Kidney (tissue), 14 donors: Measurements from ENCODE around the gene DGKK. TPM values are rescaled to one million over a fixed set of nuclear protein-coding genes. Genes with fewer than 3 reads are reported as not detected.

Source experiments
- DNase-seq, 5 donors: peaks; one replicate each; pipeline ENCODE4 v3.0.0-alpha.2; 2013 to 2020
- FAIRE-seq: peaks from 2 replicates; lab custom pipeline; 2012; peaks lifted over from hg19 to GRCh38; lab: Jason Lieb, UNC
- H3K27ac ChIP-seq, 2 donors: one replicate each; pipeline ENCODE4 v1.7.0; 2013; ENCODE audit warnings: low read depth in 2 of 2, low read length in 2 of 2, inconsistent platforms in 1 of 2
- H3K27me3 ChIP-seq: one replicate; pipeline ENCODE4 v1.7.1; 2013; ENCODE audit warnings: low read length, inconsistent platforms; ENCODE audit not compliant: control insufficient read depth, insufficient read depth
- H3K36me3 ChIP-seq, 3 donors: one replicate each; pipeline versions ENCODE4 v1.7.0 to v1.7.1; 2013; ENCODE audit warnings: low read length in 3 of 3, control low read depth in 1 of 3, inconsistent platforms in 1 of 3; ENCODE audit not compliant: insufficient read depth in 3 of 3, control insufficient read depth in 2 of 3
- H3K4me1 ChIP-seq, 3 donors: one replicate each; pipeline versions ENCODE4 v1.7.0 to v1.7.1; 2013; ENCODE audit warnings: low read length in 3 of 3, inconsistent platforms in 1 of 3, low read depth in 1 of 3; ENCODE audit not compliant: control insufficient read depth in 2 of 3, insufficient read depth in 2 of 3
- H3K4me3 ChIP-seq, 3 donors: one replicate each; pipeline versions ENCODE4 v1.7.0 to v1.8.1; 2013; ENCODE audit warnings: low read length in 3 of 3, control low read depth in 1 of 3, inconsistent platforms in 1 of 3
- H3K9ac ChIP-seq, 3 donors: one replicate each; pipeline versions ENCODE4 v1.7.0 to v1.7.1; 2013; ENCODE audit warnings: low read length in 3 of 3, control low read depth in 1 of 3, inconsistent platforms in 1 of 3
- H3K9me3 ChIP-seq, 3 donors: one replicate each; pipeline versions ENCODE4 v1.7.0 to v1.7.1; 2013; ENCODE audit warnings: low read length in 3 of 3, control low read depth in 1 of 3, inconsistent platforms in 1 of 3; ENCODE audit not compliant: control insufficient read depth in 2 of 3, insufficient read depth in 1 of 3
- CTCF ChIP-seq: IDR thresholded peaks from 3 replicates; pipeline ENCODE4 v1.5.1; 2012; ENCODE audit warnings: mild to moderate bottlenecking, moderate library complexity, borderline replicate concordance; ENCODE audit not compliant: insufficient read depth; ENCODE audit errors: extremely low read depth
- intact Hi-C: fragments of 100-400 bp; cut with DNase I; formaldehyde crosslinking; loops from one replicate; pipeline ENCODE4 v1.11.1; 2022
- polyA plus RNA-seq: library from polyadenylated mRNA; stranded (reverse); fragments of 350-450 nt; fragmentation: Illumina TruSeq; extraction: RNeasy Lipid Tissue Mini Kit (QIAGEN cat#74804); gene quantifications from one replicate; pipeline ENCODE4 v1.2.3, GENCODE V29; 2014; ENCODE audit warnings: low read depth, low replicate concordance; ENCODE audit not compliant: insufficient read depth
- total RNA-seq: library from RNA; stranded (reverse); fragmentation: NEBNext Ultra II Directional; extraction: Animal tissue kit (Norgen Biotek cat#: 25700); gene quantifications from one replicate; pipeline ENCODE4 v1.2.1, GENCODE V29; 2021
- donor health status: control.
- donor health status: control.
- donor health status: control.
- donor health status: control.
- donor health status: control.
- donor health status: DM: yes; HTN: yes; CAD: no.
- donor health status: Normal renal cell carcinoma (clear cell type).

The DGKK gene
- total and polyA plus RNA-seq, 2 donors from 2014 or later = 0.04 TPM; not detected in 1

- Histone ChIP-seq H3K36me3 (peaks cover 0 to 2% (median 0%) of the 10 kb centered on the region in 3 donors), H3K4me3 (no peak overlapping the region), H3K9ac (no peak overlapping the region), H3K27me3 (peaks cover 2% of the 10 kb centered on the region), H3K27ac (no peak overlapping the region), H3K9me3 (no peaks in the 10 kb centered on the region), H3K4me1 (no peaks in the 10 kb centered on the region)
- FAIRE-seq = no peak
- TF ChIP-seq CTCF = no peak
- no peak for DNase-seq
- intact Hi-C loops = no loop called here
Observed at GRCh38 chrX:50386520-50386919, 84.1 kb downstream of the DGKK start.

GRCh38 chrX:50381729-50382415, 88.8 kb downstream of the DGKK start:
- DNase-seq = no peak
- H3K4me1 ChIP-seq = no peaks in the 10 kb centered on the region
- no peaks in the 10 kb centered on the region for H3K9me3 ChIP-seq
- no peak overlapping the region for H3K4me3 ChIP-seq
- H3K27ac ChIP-seq = no peak overlapping the region
- H3K9ac ChIP-seq = no peak overlapping the region
- intact Hi-C loops = no loop called here
- no peaks in the 10 kb centered on the region for H3K36me3 ChIP-seq
- no peak for TF ChIP-seq CTCF
- no peak for FAIRE-seq
- H3K27me3 ChIP-seq = peaks cover 2% of the 10 kb centered on the region

DNA sequence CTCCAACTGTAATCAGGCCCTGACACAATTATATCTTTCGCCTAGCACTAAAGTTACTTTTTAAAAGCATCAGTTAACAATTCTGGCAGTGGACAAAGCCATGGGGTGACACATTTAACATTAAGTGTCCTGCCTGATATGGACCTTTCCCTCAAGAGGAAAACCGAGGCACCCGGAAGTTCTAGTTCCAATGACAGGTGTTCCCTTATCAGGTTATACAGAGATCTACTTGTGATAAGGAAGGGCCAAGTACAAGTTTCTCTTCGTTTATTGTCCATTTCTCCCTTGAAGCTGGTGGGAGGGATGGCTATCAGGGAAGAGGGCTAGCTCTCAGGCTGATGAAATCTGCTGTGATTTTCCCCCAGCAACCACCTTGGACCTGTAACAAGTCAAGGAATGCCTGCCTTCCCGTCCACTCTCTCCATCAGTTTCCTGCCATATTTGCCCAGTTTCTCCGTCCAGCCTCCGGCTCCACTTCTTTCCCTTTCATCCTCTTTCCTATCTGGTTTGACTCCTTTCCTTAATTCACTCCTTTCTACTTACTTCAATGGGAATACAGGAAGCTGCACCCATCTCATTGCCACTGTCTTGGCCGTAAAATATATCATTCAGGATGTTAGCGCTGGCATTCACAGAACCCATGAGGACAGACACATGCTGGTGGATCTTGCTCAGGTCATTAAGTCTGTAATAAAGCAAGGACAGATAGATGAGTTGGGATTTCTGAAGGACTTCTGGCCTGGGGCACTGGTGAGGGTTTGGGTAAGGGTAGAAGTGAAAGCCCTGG, 95.0 kb downstream of the DGKK start:
- no peak overlapping the region for H3K27ac ChIP-seq
- no peaks in the 10 kb centered on the region for H3K4me1 ChIP-seq
- H3K9me3 ChIP-seq = no peaks in the 10 kb centered on the region
- no peak for DNase-seq
- no peak overlapping the region for H3K4me3 ChIP-seq
- no peak for FAIRE-seq
- H3K27me3 ChIP-seq = no peaks in the 10 kb centered on the region
- no peak for TF ChIP-seq CTCF
- H3K9ac ChIP-seq = no peak overlapping the region
- intact Hi-C loops = no loop called here
- no peaks in the 10 kb centered on the region for H3K36me3 ChIP-seq
